AG10803 (cell line): Measurements from ENCODE around the gene PARD6G.

Experiments used
- DNase-seq: peaks from one replicate; pipeline ENCODE4 v3.0.0; 2010; ENCODE audit warnings: low read depth
- H3K4me3 ChIP-seq: 2 replicates; pipeline ENCODE4 v1.5.1; 2011; ENCODE audit warnings: mild to moderate bottlenecking, low read length, control low read depth
- TF ChIP-seq, protein P1 (sequence below): conservative IDR thresholded peaks from 2 replicates; pipeline ENCODE4 v1.5.1; 2011; ENCODE audit warnings: mild to moderate bottlenecking, low read length, control low read depth, inconsistent platforms

PARD6G gene

GRCh38 chr18:80193701-80194100 is 53.6 kb downstream of the PARD6G start:
- TF ChIP-seq, protein P1, sequence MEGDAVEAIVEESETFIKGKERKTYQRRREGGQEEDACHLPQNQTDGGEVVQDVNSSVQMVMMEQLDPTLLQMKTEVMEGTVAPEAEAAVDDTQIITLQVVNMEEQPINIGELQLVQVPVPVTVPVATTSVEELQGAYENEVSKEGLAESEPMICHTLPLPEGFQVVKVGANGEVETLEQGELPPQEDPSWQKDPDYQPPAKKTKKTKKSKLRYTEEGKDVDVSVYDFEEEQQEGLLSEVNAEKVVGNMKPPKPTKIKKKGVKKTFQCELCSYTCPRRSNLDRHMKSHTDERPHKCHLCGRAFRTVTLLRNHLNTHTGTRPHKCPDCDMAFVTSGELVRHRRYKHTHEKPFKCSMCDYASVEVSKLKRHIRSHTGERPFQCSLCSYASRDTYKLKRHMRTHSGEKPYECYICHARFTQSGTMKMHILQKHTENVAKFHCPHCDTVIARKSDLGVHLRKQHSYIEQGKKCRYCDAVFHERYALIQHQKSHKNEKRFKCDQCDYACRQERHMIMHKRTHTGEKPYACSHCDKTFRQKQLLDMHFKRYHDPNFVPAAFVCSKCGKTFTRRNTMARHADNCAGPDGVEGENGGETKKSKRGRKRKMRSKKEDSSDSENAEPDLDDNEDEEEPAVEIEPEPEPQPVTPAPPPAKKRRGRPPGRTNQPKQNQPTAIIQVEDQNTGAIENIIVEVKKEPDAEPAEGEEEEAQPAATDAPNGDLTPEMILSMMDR = no peak
- no peak overlapping the region for H3K4me3 ChIP-seq
- DNase-seq = no peak

DNA sequence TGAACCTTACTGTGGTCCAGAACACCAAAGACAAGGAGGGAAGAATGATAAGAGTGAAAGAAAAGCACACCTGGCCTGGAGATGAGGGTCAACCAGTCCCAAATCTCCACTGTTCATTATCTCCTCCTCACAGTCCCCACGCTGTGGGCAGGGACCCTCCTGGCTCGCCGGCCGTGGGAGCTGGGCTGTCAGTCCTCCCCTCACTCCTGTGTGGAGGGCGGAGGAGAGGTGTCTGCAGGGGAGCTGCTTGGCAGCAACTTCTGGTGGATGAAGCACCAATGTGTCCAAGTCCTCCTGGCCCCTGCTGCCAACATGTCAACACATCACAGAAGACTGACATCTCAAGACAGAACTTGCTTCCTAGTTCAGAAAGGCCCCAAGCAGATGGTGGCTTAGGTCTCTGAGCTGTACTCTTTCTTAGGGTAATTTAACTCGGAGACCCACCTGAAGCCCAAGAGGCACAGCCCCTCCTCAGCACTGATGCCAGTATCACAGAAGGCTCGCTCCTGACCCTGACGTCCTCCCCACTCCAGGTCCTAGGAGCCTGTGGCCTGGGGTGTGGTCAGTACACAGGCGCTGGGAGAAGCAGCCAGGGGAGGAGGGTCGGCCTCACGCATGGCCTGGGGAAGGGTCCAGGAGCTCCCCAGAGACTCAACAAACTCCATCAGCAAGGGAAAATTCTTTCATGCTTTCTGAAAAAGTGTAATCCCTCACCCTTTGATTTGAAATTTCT is 54.5 kb downstream of the PARD6G start:
- no peak overlapping the region for H3K4me3 ChIP-seq
- no peak for DNase-seq
- TF ChIP-seq, protein P1 = no peak

DNA sequence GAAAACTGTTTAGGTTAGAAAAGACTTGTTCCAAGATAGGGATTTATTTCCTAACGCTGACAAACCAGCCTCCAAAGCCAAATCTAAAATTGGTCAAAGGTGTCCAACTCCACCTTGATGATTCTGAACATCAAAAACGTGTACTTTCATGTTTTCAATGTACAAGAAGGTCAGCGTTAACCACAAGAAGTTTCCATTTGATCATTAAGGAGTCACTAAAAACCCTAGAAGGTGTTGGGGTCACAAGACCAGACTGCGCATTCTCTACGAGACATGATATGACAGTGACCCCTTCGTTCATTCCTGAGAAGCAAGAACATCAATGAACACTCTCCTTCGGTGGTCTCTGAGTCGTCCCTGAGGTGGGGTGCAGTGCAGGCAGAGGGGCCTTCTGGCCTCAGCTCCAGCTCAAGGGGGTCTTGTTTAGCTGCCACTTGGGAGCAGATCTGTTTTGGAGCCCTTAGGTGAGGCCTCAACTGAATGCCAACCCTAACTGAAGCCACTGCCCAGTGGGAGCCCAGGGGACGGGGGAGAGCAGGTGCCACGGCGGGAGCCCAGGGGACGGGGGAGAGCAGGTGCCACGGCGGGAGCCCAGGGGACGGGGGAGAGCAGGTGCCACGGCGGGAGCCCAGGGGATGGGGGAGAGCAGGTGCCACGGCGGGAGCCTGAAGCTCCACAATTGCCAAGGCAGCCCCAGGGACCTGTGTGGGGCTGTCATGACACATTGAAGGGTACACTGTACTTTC is 55.2 kb downstream of the PARD6G start:
- DNase-seq = no peak
- TF ChIP-seq, protein P1 = no peak
- no peak overlapping the region for H3K4me3 ChIP-seq

DNA sequence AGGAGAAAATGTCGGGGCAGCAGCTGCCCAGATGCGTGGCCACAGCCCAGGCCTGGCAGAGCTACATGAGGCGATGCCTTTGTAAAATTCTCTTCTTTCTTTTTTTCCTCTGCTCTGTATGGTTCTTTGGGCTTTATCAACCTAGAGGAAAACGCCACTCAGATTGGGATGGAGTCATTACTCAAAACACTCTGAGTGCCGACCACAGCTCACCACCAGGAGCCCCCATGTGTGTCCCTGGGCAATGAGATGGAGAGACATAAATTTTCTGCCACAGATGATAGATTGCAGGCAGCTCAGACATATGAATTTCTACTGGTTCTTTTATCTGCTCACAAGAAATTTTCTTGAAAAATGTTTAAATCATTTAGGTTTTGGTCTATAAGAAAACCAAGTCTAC is 56.0 kb downstream of the PARD6G start:
- H3K4me3 ChIP-seq = no peak overlapping the region
- no peak for DNase-seq
- TF ChIP-seq, protein P1 = no peak

- TF ChIP-seq, protein P1 = no peak
- DNase-seq = no peak
- no peak overlapping the region for H3K4me3 ChIP-seq
Observed at GRCh38 chr18:80190311-80190710, 57.0 kb downstream of the PARD6G start.

GRCh38 chr18:80189531-80189865 is 57.8 kb downstream of the PARD6G start:
- no peak overlapping the region for H3K4me3 ChIP-seq
- no peak for DNase-seq
- TF ChIP-seq, protein P1 = no peak
